ENCODE measurements around the gene PABPC1L.

DNA sequence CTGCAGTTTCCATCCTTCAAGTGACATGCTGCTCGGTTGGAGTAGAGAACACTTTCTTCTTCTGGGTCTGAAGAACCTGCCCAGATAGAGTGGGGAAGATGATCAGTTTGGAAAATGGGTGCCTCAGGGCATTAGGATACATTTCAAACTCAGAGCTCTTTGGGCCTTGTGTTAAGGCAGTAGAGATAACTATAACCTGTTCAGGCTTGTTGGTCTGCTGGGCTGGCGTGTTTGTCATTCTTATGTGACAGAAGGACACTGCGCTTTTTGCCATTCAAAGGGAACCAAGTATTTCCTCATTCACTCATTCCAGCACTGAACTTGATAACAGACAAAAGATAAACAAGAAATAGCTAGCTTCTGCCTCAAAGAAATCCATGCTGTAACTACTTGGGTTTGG, 46.5 kb downstream of the PABPC1L start:
- TF ChIP-seq, protein P1, sequence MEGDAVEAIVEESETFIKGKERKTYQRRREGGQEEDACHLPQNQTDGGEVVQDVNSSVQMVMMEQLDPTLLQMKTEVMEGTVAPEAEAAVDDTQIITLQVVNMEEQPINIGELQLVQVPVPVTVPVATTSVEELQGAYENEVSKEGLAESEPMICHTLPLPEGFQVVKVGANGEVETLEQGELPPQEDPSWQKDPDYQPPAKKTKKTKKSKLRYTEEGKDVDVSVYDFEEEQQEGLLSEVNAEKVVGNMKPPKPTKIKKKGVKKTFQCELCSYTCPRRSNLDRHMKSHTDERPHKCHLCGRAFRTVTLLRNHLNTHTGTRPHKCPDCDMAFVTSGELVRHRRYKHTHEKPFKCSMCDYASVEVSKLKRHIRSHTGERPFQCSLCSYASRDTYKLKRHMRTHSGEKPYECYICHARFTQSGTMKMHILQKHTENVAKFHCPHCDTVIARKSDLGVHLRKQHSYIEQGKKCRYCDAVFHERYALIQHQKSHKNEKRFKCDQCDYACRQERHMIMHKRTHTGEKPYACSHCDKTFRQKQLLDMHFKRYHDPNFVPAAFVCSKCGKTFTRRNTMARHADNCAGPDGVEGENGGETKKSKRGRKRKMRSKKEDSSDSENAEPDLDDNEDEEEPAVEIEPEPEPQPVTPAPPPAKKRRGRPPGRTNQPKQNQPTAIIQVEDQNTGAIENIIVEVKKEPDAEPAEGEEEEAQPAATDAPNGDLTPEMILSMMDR (IDR thresholded peaks at IDR 0.05): no peak
- TF ChIP-seq POLR2A (IDR thresholded peaks at IDR 0.05): no peak
- no peak for TF ChIP-seq POLR2AphosphoS5 (IDR thresholded peaks at IDR 0.05)
